Kidney (tissue), 14 donors: ENCODE results near the gene PRRT3. TPM values are rescaled to one million over a fixed set of nuclear protein-coding genes. Genes with fewer than 3 reads are reported as not detected.

Experiments
- DNase-seq, 5 donors: peaks; one replicate each; pipeline ENCODE4 v3.0.0-alpha.2; 2013 to 2020
- FAIRE-seq: peaks from 2 replicates; lab custom pipeline; 2012; peaks lifted over from hg19 to GRCh38; lab: Jason Lieb, UNC
- H3K27ac ChIP-seq, 2 donors: one replicate each; pipeline ENCODE4 v1.7.0; 2013; ENCODE audit warnings: low read depth in 2 of 2, low read length in 2 of 2, inconsistent platforms in 1 of 2
- H3K27me3 ChIP-seq: one replicate; pipeline ENCODE4 v1.7.1; 2013; ENCODE audit warnings: low read length, inconsistent platforms; ENCODE audit not compliant: control insufficient read depth, insufficient read depth
- H3K36me3 ChIP-seq, 3 donors: one replicate each; pipeline versions ENCODE4 v1.7.0 to v1.7.1; 2013; ENCODE audit warnings: low read length in 3 of 3, control low read depth in 1 of 3, inconsistent platforms in 1 of 3; ENCODE audit not compliant: insufficient read depth in 3 of 3, control insufficient read depth in 2 of 3
- H3K4me1 ChIP-seq, 3 donors: one replicate each; pipeline versions ENCODE4 v1.7.0 to v1.7.1; 2013; ENCODE audit warnings: low read length in 3 of 3, inconsistent platforms in 1 of 3, low read depth in 1 of 3; ENCODE audit not compliant: control insufficient read depth in 2 of 3, insufficient read depth in 2 of 3
- H3K4me3 ChIP-seq, 3 donors: one replicate each; pipeline versions ENCODE4 v1.7.0 to v1.8.1; 2013; ENCODE audit warnings: low read length in 3 of 3, control low read depth in 1 of 3, inconsistent platforms in 1 of 3
- H3K9ac ChIP-seq, 3 donors: one replicate each; pipeline versions ENCODE4 v1.7.0 to v1.7.1; 2013; ENCODE audit warnings: low read length in 3 of 3, control low read depth in 1 of 3, inconsistent platforms in 1 of 3
- H3K9me3 ChIP-seq, 3 donors: one replicate each; pipeline versions ENCODE4 v1.7.0 to v1.7.1; 2013; ENCODE audit warnings: low read length in 3 of 3, control low read depth in 1 of 3, inconsistent platforms in 1 of 3; ENCODE audit not compliant: control insufficient read depth in 2 of 3, insufficient read depth in 1 of 3
- CTCF ChIP-seq: IDR thresholded peaks from 3 replicates; pipeline ENCODE4 v1.5.1; 2012; ENCODE audit warnings: mild to moderate bottlenecking, moderate library complexity, borderline replicate concordance; ENCODE audit not compliant: insufficient read depth; ENCODE audit errors: extremely low read depth
- intact Hi-C: fragments of 100-400 bp; cut with DNase I; formaldehyde crosslinking; loops from one replicate; pipeline ENCODE4 v1.11.1; 2022
- polyA plus RNA-seq: library from polyadenylated mRNA; stranded (reverse); fragments of 350-450 nt; fragmentation: Illumina TruSeq; extraction: RNeasy Lipid Tissue Mini Kit (QIAGEN cat#74804); gene quantifications from one replicate; pipeline ENCODE4 v1.2.3, GENCODE V29; 2014; ENCODE audit warnings: low read depth, low replicate concordance; ENCODE audit not compliant: insufficient read depth
- total RNA-seq: library from RNA; stranded (reverse); fragmentation: NEBNext Ultra II Directional; extraction: Animal tissue kit (Norgen Biotek cat#: 25700); gene quantifications from one replicate; pipeline ENCODE4 v1.2.1, GENCODE V29; 2021
- donor health status: control.
- donor health status: control.
- donor health status: control.
- donor health status: control.
- donor health status: control.
- donor health status: DM: yes; HTN: yes; CAD: no.
- donor health status: Normal renal cell carcinoma (clear cell type).

The PRRT3 gene
- total and polyA plus RNA-seq, 2 donors from 2014 or later, result 3.6 to 3.9 TPM

GRCh38 chr3:9917820-9918219, 34.4 kb downstream of the PRRT3 start:
- peaks cover 0 to 30% (median 0%) of the 10 kb centered on the region in 3 donors for H3K4me1 ChIP-seq
- peak overlapping the region in 1 of 3 donors; percentile 79 for H3K9ac ChIP-seq
- no peaks in the 10 kb centered on the region for H3K9me3 ChIP-seq
- intact Hi-C loops, result no loop called here
- FAIRE-seq (no peak), DNase-seq (peak in 1 of 5 donors; percentile 79)
- H3K27ac ChIP-seq, result no peak overlapping the region
- no peaks in the 10 kb centered on the region for H3K36me3 ChIP-seq
- TF ChIP-seq CTCF, result no peak
- H3K27me3 ChIP-seq, result no peaks in the 10 kb centered on the region
- peak overlapping the region in 2 of 3 donors; percentile 62 to 76 for H3K4me3 ChIP-seq

DNA sequence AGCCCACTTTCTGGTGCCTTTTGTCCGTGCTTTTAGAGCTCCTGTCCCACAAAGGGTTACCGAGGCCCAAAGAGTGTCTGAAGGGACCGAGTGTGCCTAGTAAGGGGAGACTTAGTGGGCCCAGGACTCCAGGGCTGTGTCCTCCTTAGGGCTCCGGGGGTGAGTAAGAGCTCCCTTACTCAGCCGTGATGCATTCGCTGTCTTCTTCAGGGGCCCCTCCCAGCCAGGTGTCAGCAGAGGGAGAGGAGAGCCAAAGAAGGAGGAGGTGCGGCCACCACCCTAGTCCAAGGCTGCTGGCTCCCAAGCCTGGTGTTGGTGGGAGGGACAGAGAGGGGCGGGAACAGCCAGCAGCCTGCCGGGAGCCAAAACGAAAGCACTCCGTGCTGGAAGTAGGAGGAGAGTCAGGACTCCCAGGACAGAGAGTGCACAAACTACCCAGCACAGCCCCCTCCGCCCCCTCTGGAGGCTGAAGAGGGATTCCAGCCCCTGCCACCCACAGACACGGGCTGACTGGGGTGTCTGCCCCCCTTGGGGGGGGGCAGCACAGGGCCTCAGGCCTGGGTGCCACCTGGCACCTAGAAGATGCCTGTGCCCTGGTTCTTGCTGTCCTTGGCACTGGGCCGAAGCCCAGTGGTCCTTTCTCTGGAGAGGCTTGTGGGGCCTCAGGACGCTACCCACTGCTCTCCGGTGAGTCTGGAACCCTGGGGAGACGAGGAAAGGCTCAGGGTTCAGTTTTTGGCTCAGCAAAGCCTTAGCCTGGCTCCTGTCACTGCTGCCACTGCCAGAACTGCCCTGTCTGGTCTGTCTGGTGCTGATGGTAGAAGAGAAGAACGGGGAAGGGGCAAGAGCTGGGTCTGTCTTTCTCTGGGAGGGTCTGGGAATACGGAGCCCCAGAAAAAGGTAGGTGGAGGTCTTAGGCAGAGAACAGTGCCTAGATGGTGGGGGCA, 35.2 kb downstream of the PRRT3 start, which contains the start of gene IL17RC:
TSS of gene IL17RC (plus strand) at position 365 of the 947 bp plus-strand sequence. CDS start at position 583, 218 bp downstream.
- peaks cover 0 to 30% (median 0%) of the 10 kb centered on the region in 3 donors for H3K4me1 ChIP-seq
- intact Hi-C loops, result no loop called here
- peak within 1 kb of the TSS; percentile 72 to 77 for H3K27ac ChIP-seq
- peak within 1 kb of the TSS; percentile 6 to 79 (median 66) for H3K9ac ChIP-seq
- H3K9me3 ChIP-seq, result no peaks in the 10 kb centered on the region
- no peaks in the 10 kb centered on the region for H3K36me3 ChIP-seq
- no peak for TF ChIP-seq CTCF
- FAIRE-seq (no peak), DNase-seq (peak; percentile 82 to 95 (median 89))
- no peaks in the 10 kb centered on the region for H3K27me3 ChIP-seq
- peak within 1 kb of the TSS; percentile 56 to 76 (median 65) for H3K4me3 ChIP-seq

- H3K36me3 ChIP-seq, result no peaks in the 10 kb centered on the region
- H3K9me3 ChIP-seq, result no peaks in the 10 kb centered on the region
- FAIRE-seq (no peak), DNase-seq (peak in 2 of 5 donors; percentile 22 to 50)
- H3K4me3 ChIP-seq, result peak overlapping the region; percentile 12 to 76 (median 62)
- intact Hi-C loops, result no loop called here
- H3K27ac ChIP-seq, result peak overlapping the region; percentile 35 to 65
- H3K27me3 ChIP-seq, result no peaks in the 10 kb centered on the region
- H3K4me1 ChIP-seq, result peaks cover 0 to 30% (median 0%) of the 10 kb centered on the region in 3 donors
- TF ChIP-seq CTCF, result no peak
- H3K9ac ChIP-seq, result peak overlapping the region in 2 of 3 donors; percentile 45 to 79
Measured at GRCh38 chr3:9916346-9916733, 35.9 kb downstream of the PRRT3 start.
